HEK293T (cell line): ENCODE measurements around the gene ADORA2B.
"Not testable (repeated sequence)": the region's sequence is repeated elsewhere in the genome, so short reads cannot be mapped to it uniquely, and the experiment has no call there.

Experiments
- CTCF ChIA-PET: fragments of 350-600 bp; formaldehyde crosslinking; extraction: SDS; loops from one replicate; lab custom pipeline; 2021; ENCODE audit warnings: antibody characterized with exemption, inconsistent platforms; lab: Yijun Ruan, JAX
- POLR2A ChIA-PET: fragments of 350-600 bp; formaldehyde crosslinking; extraction: SDS; loops from one replicate; lab custom pipeline; 2020; ENCODE audit warnings: antibody characterized with exemption, inconsistent platforms; lab: Yijun Ruan, JAX
- DNase-seq: peaks from one replicate; pipeline ENCODE4 v3.0.0; 2012; ENCODE audit warnings: mixed read lengths; ENCODE audit errors: extremely low spot score
- ARNT ChIP-seq: fragments of 450-650 bp; IDR thresholded peaks from 2 replicates; pipeline ENCODE4 v1.6.1; 2017; ENCODE audit warnings: mild to moderate bottlenecking
- BHLHE40 ChIP-seq: fragments of 450-650 bp; IDR thresholded peaks from 2 replicates; pipeline ENCODE4 v1.6.1; 2016; ENCODE audit warnings: mild to moderate bottlenecking, moderate library complexity, borderline replicate concordance
- CTBP1 ChIP-seq: fragments of 450-650 bp; IDR thresholded peaks from 2 replicates; pipeline ENCODE4 v1.6.1; 2016; ENCODE audit warnings: borderline replicate concordance
- ELF4 ChIP-seq: fragments of 450-650 bp; IDR thresholded peaks from 2 replicates; pipeline ENCODE4 v1.6.1; 2017; ENCODE audit warnings: antibody characterized with exemption
- FOXA1 ChIP-seq: fragments of 450-650 bp; IDR thresholded peaks from 2 replicates; pipeline ENCODE4 v1.6.1; 2016; ENCODE audit warnings: mild to moderate bottlenecking
- FOXK2 ChIP-seq: fragments of 450-650 bp; IDR thresholded peaks from 2 replicates; pipeline ENCODE4 v1.6.1; 2016; ENCODE audit warnings: mild to moderate bottlenecking
- FOXM1 ChIP-seq: fragments of 450-650 bp; IDR thresholded peaks from 2 replicates; pipeline ENCODE4 v1.6.1; 2017; ENCODE audit warnings: mild to moderate bottlenecking, borderline replicate concordance
- HDGF ChIP-seq: fragments of 450-650 bp; IDR thresholded peaks from 2 replicates; pipeline ENCODE4 v1.6.1; 2017; ENCODE audit warnings: antibody characterized with exemption, borderline replicate concordance
- L3MBTL2 ChIP-seq: fragments of 450-650 bp; conservative IDR thresholded peaks from 2 replicates; pipeline ENCODE4 v1.6.1; 2016; ENCODE audit warnings: mild to moderate bottlenecking
- LEF1 ChIP-seq: fragments of 450-650 bp; IDR thresholded peaks from 2 replicates; pipeline ENCODE4 v1.6.1; 2017; ENCODE audit warnings: mild to moderate bottlenecking, borderline replicate concordance
- NFRKB ChIP-seq: fragments of 450-650 bp; IDR thresholded peaks from 2 replicates; pipeline ENCODE4 v1.6.1; 2016; ENCODE audit warnings: mild to moderate bottlenecking, moderate library complexity
- SP1 ChIP-seq: fragments of 450-650 bp; IDR thresholded peaks from 2 replicates; pipeline ENCODE4 v1.6.1; 2017
- SUZ12 ChIP-seq: fragments of 450-650 bp; IDR thresholded peaks from 2 replicates; pipeline ENCODE4 v1.6.1; 2016; ENCODE audit warnings: mild to moderate bottlenecking
- TARDBP ChIP-seq: fragments of 450-650 bp; IDR thresholded peaks from 2 replicates; pipeline ENCODE4 v1.6.1; 2016
- ZNF384 ChIP-seq: fragments of 450-650 bp; IDR thresholded peaks from 2 replicates; pipeline ENCODE4 v1.6.1; 2016
- TF ChIP-seq, protein P1 (sequence below): fragments of 450-650 bp; IDR thresholded peaks from 2 replicates; pipeline ENCODE4 v1.6.1; 2016

Gene ADORA2B

DNA sequence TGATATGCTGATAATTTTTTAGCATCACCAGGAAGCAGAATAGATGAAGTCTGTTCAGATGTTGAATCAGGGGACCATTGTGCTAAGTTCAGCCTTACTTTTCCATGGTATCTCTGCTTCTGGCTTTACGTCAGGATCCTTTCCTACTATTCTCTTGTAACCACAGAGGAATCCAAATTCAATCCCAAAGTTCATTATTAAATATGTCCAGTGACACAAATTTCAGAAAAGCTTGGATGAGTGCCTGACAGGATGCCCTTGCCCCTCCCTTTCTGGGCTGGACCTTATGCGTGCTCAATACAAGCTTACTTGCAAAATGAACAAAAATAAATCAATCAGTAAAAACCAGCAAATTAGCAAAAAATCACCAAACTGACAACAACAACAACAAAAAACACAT lies 37.6 kb upstream of the ADORA2B start:
- POLR2A ChIA-PET: no interaction called here
- TF ChIP-seq SUZ12: no peak
- no peak for TF ChIP-seq L3MBTL2
- TF ChIP-seq, protein P1, sequence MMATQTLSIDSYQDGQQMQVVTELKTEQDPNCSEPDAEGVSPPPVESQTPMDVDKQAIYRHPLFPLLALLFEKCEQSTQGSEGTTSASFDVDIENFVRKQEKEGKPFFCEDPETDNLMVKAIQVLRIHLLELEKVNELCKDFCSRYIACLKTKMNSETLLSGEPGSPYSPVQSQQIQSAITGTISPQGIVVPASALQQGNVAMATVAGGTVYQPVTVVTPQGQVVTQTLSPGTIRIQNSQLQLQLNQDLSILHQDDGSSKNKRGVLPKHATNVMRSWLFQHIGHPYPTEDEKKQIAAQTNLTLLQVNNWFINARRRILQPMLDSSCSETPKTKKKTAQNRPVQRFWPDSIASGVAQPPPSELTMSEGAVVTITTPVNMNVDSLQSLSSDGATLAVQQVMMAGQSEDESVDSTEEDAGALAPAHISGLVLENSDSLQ: no peak
- TF ChIP-seq FOXM1: no peak
- CTCF ChIA-PET: no interaction called here
- DNase-seq: no peak

DNA sequence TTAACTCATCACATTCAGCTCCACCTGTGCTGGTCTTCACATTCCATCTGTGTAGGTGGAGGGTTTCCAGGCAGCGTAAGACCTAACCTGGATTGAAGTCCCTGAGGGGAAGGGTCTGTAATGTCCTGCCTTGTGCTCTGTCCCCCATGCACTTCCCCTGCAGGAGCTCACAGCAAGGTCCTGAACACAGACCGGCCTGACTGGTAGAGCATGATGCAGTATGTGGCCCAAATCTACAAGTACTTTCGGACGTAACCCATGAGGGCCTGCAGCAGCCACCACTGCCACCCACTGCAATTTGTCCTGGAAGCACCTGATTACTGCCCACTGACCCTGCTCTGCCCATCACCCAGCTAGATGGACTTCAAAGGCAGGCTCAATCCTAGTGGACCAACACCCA lies 36.6 kb upstream of the ADORA2B start:
- ChIA-PET POLR2A (interaction anchor here (0.9 kb wide), 1 partner anchor 14 kb away, joined by 3 read pairs; no protein-coding TSS in a partner anchor), CTCF (no interaction called here)
- DNase-seq: no peak
- TF ChIP-seq L3MBTL2 (no peak), NFRKB (no peak)

DNA sequence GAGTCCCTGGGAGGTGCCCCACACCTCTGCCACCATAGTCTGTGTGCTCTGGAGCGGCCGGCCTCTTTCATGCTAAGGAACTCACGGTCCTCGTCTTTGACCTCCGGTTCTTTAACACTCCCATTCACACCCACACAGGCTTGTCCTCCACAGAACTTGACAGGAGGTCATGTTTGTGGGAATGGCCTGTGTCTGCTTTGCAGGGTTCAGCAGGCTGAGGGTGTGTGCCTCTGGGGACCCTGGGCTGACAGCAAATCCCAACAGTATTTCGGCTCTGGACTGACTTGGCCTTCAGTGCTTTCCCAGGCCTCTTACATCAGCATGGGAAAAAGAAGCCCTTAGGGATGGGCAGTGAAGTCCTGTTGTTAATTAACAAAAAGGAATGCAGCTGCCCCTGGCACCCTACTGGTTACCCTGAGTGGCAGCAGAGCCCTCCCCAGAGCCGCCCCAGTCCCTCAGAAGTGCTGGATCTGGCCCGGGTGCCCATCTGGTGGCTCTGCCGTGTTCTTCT lies 35.4 kb upstream of the ADORA2B start:
- no peak for DNase-seq
- POLR2A ChIA-PET: no interaction called here
- TF ChIP-seq ELF4: no peak
- TF ChIP-seq BHLHE40: no peak
- TF ChIP-seq FOXM1: no peak
- TF ChIP-seq LEF1: no peak
- no peak for TF ChIP-seq L3MBTL2
- no peak for TF ChIP-seq TARDBP
- TF ChIP-seq ARNT: no peak
- TF ChIP-seq CTBP1: no peak
- TF ChIP-seq ZNF384: no peak
- TF ChIP-seq, protein P1: no peak
- TF ChIP-seq NFRKB: no peak
- no peak for TF ChIP-seq FOXK2
- TF ChIP-seq FOXA1: no peak
- no peak for TF ChIP-seq HDGF
- no peak for TF ChIP-seq SP1
- CTCF ChIA-PET: no interaction called here

DNA sequence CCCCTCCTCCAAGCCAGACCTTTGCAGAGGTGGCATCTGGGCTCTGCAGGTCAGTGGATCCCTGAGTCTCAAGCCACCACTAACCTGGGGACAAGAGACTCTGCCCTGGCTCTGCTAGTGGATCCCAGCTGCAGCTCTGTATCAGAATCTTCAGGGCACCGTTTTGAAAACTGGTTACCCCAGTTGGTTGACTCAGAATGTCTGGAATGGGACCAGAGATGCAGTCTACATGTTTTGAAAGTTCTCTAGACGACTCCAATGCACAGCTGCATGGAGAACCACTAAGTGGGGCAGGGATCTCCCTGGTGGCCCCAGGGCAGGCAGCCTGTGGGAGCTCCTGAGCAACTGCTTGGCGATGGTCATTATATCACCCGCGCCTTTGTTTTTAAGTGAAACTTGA lies 34.1 kb upstream of the ADORA2B start:
- TF ChIP-seq, protein P1: no peak
- no peak for TF ChIP-seq HDGF
- TF ChIP-seq SUZ12: no peak
- POLR2A ChIA-PET: interaction anchor here (1.0 kb wide), 1 partner anchor 34 kb away, joined by 4 read pairs; the partner anchor contains the start of gene ADORA2B
- DNase-seq: no peak
- CTCF ChIA-PET: interaction anchor here (0.6 kb wide), 1 partner anchor 13 kb away, joined by 4 read pairs; no protein-coding TSS in a partner anchor

DNA sequence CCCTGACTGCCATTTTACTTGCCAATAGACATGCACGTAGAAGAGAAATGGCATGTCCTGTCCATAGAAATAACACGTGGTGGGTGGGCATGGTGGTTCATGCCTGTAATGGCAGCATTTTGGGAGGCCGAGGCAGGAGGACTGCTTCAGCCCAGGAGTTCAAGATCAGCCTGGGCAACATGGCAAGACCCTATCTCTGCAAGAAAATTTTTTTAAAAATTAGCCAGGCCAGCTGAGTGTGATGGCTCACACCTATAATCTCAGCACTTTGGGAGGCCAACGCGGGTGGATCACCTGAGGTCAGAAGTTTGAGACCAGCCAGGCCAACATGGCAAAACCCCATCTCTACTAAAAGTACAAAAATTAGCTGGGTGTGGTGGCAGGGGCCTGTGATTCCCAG lies 33.2 kb upstream of the ADORA2B start:
- POLR2A ChIA-PET, DNase-seq, CTCF ChIA-PET: not testable (repeated sequence)

DNA sequence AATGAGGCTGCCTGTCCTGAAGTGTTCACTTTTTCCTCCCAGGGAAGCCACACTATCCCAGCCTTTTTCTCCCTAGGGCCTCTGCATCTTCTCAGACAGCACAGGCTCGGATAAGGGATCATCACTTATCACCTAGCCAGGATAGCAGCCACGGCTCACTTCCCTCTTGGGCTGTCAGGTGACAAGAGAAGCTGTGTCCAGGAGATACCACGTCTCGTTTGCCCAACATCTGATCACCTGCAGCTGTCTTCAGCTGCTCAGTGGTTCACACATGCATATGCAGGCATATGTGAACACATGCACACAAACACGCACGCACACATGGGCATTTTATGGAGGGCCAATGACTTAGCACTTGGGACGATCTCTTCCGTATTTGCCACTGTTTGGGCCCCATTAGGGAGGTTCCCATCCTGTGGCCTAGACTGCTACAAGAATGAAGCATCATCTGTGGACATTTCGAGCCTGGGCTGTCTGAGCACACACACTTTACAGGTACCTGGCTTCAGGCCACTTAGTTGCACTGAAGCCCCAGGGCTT lies 32.4 kb upstream of the ADORA2B start:
- ChIA-PET POLR2A (no interaction called here), CTCF (interaction anchor here (0.6 to 1.0 kb wide), 2 partner anchors 8 to 11 kb away, joined by 3 read pairs; no protein-coding TSS in a partner anchor)
- no peak for TF ChIP-seq FOXA1
- no peak for TF ChIP-seq L3MBTL2
- no peak for TF ChIP-seq FOXK2
- no peak for TF ChIP-seq ELF4
- DNase-seq: no peak

DNA sequence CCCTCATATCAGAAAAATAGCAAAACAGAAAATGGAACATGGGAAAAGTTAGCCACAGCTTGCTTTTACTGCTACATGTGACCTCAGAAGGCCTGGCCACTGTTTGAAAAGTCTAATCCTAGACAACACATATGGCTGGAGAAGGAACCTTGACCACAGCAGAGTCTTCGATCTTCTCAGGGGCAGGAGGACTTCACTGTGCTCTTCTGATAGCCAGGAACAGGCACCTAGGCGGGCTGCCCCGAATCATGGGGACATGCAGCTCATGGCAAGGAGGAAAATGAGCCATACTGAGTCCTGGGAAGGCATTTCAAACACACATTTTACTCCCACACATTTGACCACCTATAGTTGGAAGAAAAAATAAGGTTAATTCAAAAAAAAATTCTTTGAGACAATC lies 31.1 kb upstream of the ADORA2B start:
- ChIA-PET CTCF (interaction anchor here (1.0 kb wide), 1 partner anchor 10 kb away, joined by 3 read pairs; no protein-coding TSS in a partner anchor), POLR2A (interaction anchor here (1.8 kb wide), 1 partner anchor 31 kb away, joined by 6 read pairs; the partner anchor contains the start of gene ADORA2B)
- TF ChIP-seq HDGF: no peak
- TF ChIP-seq SP1: no peak
- no peak for TF ChIP-seq CTBP1
- no peak for TF ChIP-seq SUZ12
- TF ChIP-seq L3MBTL2: no peak
- no peak for TF ChIP-seq BHLHE40
- no peak for TF ChIP-seq ELF4
- no peak for TF ChIP-seq ARNT
- TF ChIP-seq NFRKB: no peak
- no peak for TF ChIP-seq LEF1
- DNase-seq: no peak
